GM23338 (cell line): ENCODE measurements around the gene SRPRA.

Experiments
- CTCF ChIP-seq, 2 experiments: fragments of 200-600 bp in 1 of 2; sonication (generic) in 1 of 2; conservative IDR thresholded peaks; 2 replicates each; pipeline versions ENCODE4 v1.5.1 to v1.6.1; 2016 to 2017; ENCODE audit warnings: antibody characterized with exemption in 2 of 2, low read depth in 2 of 2, mild to moderate bottlenecking in 2 of 2, moderate library complexity in 1 of 2
- EZH2phosphoT487 ChIP-seq: fragments of 200-600 bp; sonication (generic); IDR thresholded peaks from one replicate; pipeline ENCODE4 v1.8.1; 2018; ENCODE audit warnings: antibody characterized with exemption; ENCODE audit not compliant: unreplicated experiment

DNA sequence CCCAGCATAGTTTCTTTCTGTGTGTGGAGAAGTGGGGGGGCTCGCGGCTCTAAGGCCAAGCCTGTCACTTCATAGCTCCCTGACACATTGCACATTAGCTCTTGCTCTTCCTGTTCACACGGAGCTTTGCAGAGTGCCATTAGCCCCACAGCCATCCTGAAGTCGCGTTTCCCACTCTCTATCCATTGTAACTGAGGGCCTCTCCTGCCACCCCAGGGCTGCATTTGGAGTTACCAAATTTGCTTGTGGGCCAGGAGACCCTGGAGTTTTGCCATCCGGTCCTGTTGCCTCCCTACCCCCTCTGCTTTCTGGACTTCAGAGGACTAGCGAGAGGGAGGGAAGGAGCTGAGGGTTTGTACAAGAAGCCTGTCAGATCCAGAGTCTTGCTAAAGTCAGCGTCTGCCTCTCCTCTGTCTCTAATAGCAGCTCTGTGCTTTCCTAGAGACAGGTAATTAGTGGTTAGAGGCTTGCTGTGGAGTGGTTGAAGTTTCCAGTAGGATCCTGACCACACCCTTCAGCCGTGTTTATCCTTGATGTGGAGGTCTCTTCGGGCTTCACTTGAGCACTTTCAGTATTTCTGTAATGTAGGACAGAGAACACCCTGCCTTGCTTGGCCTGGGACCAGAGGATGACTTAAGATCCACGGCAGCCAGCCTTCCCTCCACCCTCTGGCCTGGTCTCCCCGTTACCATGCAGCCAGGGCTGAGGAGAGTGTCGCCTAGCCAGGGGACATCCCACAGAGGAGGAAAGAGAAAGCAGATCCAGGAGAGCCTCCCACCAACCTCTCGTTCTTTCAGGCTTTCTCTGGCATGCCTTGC, 49.3 kb upstream of the SRPRA start:
- TF ChIP-seq EZH2phosphoT487 (no peak), CTCF (conservative IDR thresholded peaks at IDR 0.05; ENCODE audit: low read depth in 2 of 2) (no peak)
